ENCODE measurements around the gene IGSF1. TPM values are rescaled to one million over a fixed set of nuclear protein-coding genes. Genes with fewer than 3 reads are reported as not detected.

The IGSF1 gene
- total and polyA plus RNA-seq, 2 donors (not counting 1 experiment from before 2014, with no cell fraction given): under 0.01 to 0.03 TPM

DNA sequence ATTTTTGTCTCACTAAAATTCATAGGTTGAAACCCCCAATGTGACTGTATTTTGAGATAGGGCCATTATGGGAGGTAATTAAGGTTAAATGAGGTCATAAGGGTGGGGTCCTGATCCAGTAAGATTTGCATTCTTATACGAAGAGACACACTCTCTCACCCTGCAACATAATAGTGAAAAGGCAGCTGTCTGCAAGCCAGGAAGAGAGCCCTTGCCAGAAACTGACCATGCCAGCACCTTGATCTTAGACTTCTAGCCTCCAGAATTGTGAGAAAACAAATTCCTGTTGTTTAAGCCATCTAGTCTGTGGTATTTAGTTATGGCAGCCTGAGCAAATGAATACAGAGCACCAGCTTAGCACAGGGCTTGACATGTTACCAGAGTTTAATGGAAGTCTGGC is 17.5 kb upstream of the IGSF1 start:
- no peak for TF ChIP-seq EZH2 (IDR thresholded peaks at IDR 0.05; ENCODE audit: low read length, missing control alignments)
- TF ChIP-seq CTCF (conservative IDR thresholded peaks at IDR 0.05 in 1 of 2, IDR thresholded peaks at IDR 0.05 in 1 of 2; ENCODE audit: low read depth in 1 of 2, low read length in 2 of 2): no peak
- peak in 1 of 2 donors; percentile 7 for DNase-seq (ENCODE audit: low read depth in 2 of 2)
- no peak overlapping the region for H3K27ac ChIP-seq (ENCODE audit: insufficient read depth, low read length)

GRCh38 chrX:131305926-131306325 is 16.8 kb upstream of the IGSF1 start:
- TF ChIP-seq CTCF (conservative IDR thresholded peaks at IDR 0.05 in 1 of 2, IDR thresholded peaks at IDR 0.05 in 1 of 2; ENCODE audit: low read depth in 1 of 2, low read length in 2 of 2): no peak
- no peak for TF ChIP-seq EZH2 (IDR thresholded peaks at IDR 0.05; ENCODE audit: low read length, missing control alignments)

More for the DNA sequence above, 17.5 kb upstream of the IGSF1 start:
- Histone ChIP-seq H3K4me2 (ENCODE audit: extremely low read depth, insufficient read depth, low read length) (no peak overlapping the region), H3K79me2 (ENCODE audit: control insufficient read depth, insufficient read depth, low read length) (no peaks in the 10 kb centered on the region), H3K4me1 (ENCODE audit: control insufficient read depth, extremely low read depth, insufficient read depth, low read length) (no peaks in the 10 kb centered on the region), H3K4me3 (replicated peaks in 1 of 4; ENCODE audit: control extremely low read depth in 1 of 4, insufficient read depth in 1 of 4, low read depth in 3 of 4, low read length in 4 of 4) (no peak overlapping the region), H3K36me3 (ENCODE audit: control insufficient read depth, insufficient read depth, low read length) (no peaks in the 10 kb centered on the region), H3K9me3 (ENCODE audit: control insufficient read depth, insufficient read depth, low read depth, low read length) (no peaks in the 10 kb centered on the region), H4K20me1 (ENCODE audit: control insufficient read depth, extremely low read depth, insufficient read depth, low read length) (no peaks in the 10 kb centered on the region), H3K9ac (ENCODE audit: insufficient read depth, low read length) (no peak overlapping the region), H3K27me3 (ENCODE audit: control insufficient read depth, insufficient read depth, low read length) (no peaks in the 10 kb centered on the region), H2AFZ (ENCODE audit: low read length) (no peak overlapping the region)

GRCh38 chrX:131302701-131303100 is 13.6 kb upstream of the IGSF1 start:
- no peak overlapping the region for H3K4me2 ChIP-seq (ENCODE audit: extremely low read depth, insufficient read depth, low read length)
- no peaks in the 10 kb centered on the region for H3K36me3 ChIP-seq (ENCODE audit: control insufficient read depth, insufficient read depth, low read length)
- H3K9ac ChIP-seq (ENCODE audit: insufficient read depth, low read length): no peak overlapping the region
- no peaks in the 10 kb centered on the region for H3K27me3 ChIP-seq (ENCODE audit: control insufficient read depth, insufficient read depth, low read length)
- no peak for TF ChIP-seq CTCF (conservative IDR thresholded peaks at IDR 0.05 in 1 of 2, IDR thresholded peaks at IDR 0.05 in 1 of 2; ENCODE audit: low read depth in 1 of 2, low read length in 2 of 2)
- no peak for TF ChIP-seq EZH2 (IDR thresholded peaks at IDR 0.05; ENCODE audit: low read length, missing control alignments)
- H2AFZ ChIP-seq (ENCODE audit: low read length): no peak overlapping the region
- no peak overlapping the region for H3K4me3 ChIP-seq (replicated peaks in 1 of 4; ENCODE audit: control extremely low read depth in 1 of 4, insufficient read depth in 1 of 4, low read depth in 3 of 4, low read length in 4 of 4)
- H4K20me1 ChIP-seq (ENCODE audit: control insufficient read depth, extremely low read depth, insufficient read depth, low read length): no peaks in the 10 kb centered on the region
- no peak for DNase-seq (ENCODE audit: low read depth in 2 of 2)
- no peaks in the 10 kb centered on the region for H3K4me1 ChIP-seq (ENCODE audit: control insufficient read depth, extremely low read depth, insufficient read depth, low read length)
- no peaks in the 10 kb centered on the region for H3K9me3 ChIP-seq (ENCODE audit: control insufficient read depth, insufficient read depth, low read depth, low read length)
- no peaks in the 10 kb centered on the region for H3K79me2 ChIP-seq (ENCODE audit: control insufficient read depth, insufficient read depth, low read length)
- H3K27ac ChIP-seq (ENCODE audit: insufficient read depth, low read length): no peak overlapping the region

More at GRCh38 chrX:131305926-131306325, 16.8 kb upstream of the IGSF1 start:
- H3K4me1 ChIP-seq (ENCODE audit: control insufficient read depth, extremely low read depth, insufficient read depth, low read length): no peaks in the 10 kb centered on the region
- H3K27me3 ChIP-seq (ENCODE audit: control insufficient read depth, insufficient read depth, low read length): no peaks in the 10 kb centered on the region
- peak in 1 of 2 donors; percentile 1 for DNase-seq (ENCODE audit: low read depth in 2 of 2)
- no peak overlapping the region for H3K4me2 ChIP-seq (ENCODE audit: extremely low read depth, insufficient read depth, low read length)
- no peak overlapping the region for H3K27ac ChIP-seq (ENCODE audit: insufficient read depth, low read length)
- H4K20me1 ChIP-seq (ENCODE audit: control insufficient read depth, extremely low read depth, insufficient read depth, low read length): no peaks in the 10 kb centered on the region
- H3K36me3 ChIP-seq (ENCODE audit: control insufficient read depth, insufficient read depth, low read length): no peaks in the 10 kb centered on the region
- H3K79me2 ChIP-seq (ENCODE audit: control insufficient read depth, insufficient read depth, low read length): no peaks in the 10 kb centered on the region
- H3K9ac ChIP-seq (ENCODE audit: insufficient read depth, low read length): no peak overlapping the region
- H3K4me3 ChIP-seq (replicated peaks in 1 of 4; ENCODE audit: control extremely low read depth in 1 of 4, insufficient read depth in 1 of 4, low read depth in 3 of 4, low read length in 4 of 4): no peak overlapping the region
- no peaks in the 10 kb centered on the region for H3K9me3 ChIP-seq (ENCODE audit: control insufficient read depth, insufficient read depth, low read depth, low read length)
- no peak overlapping the region for H2AFZ ChIP-seq (ENCODE audit: low read length)

Data from fibroblast of lung (primary cell).